Measurements from ENCODE around the gene KCND2.

Gene KCND2

GRCh38 chr7:120412139-120413050 lies 139.4 kb downstream of the KCND2 start:
- DNase-seq, result no peak

GRCh38 chr7:120413164-120413563 lies 140.2 kb downstream of the KCND2 start:
- DNase-seq, result no peak

- DNase-seq, result no peak
These were observed 144.4 kb downstream of the KCND2 start for GRCh38 chr7:120417244-120417979.

- no peak for DNase-seq
These were observed 148.2 kb downstream of the KCND2 start for GRCh38 chr7:120421151-120421651.

GRCh38 chr7:120431016-120431415 lies 158.0 kb downstream of the KCND2 start:
- no peak for DNase-seq

- no peak for DNase-seq
These were observed 163.6 kb downstream of the KCND2 start for GRCh38 chr7:120436487-120437060.

GRCh38 chr7:120441850-120442249 lies 168.9 kb downstream of the KCND2 start:
- no peak for DNase-seq

- no peak for DNase-seq
These were observed 169.9 kb downstream of the KCND2 start for GRCh38 chr7:120442838-120443237.

GRCh38 chr7:120444650-120445049 lies 171.7 kb downstream of the KCND2 start:
- no peak for DNase-seq

- DNase-seq, result no peak
These were observed 172.3 kb downstream of the KCND2 start for GRCh38 chr7:120445276-120445675.

- DNase-seq, result no peak
These were observed 179.7 kb downstream of the KCND2 start for GRCh38 chr7:120452665-120453064.

- DNase-seq, result no peak
These were observed 183.7 kb downstream of the KCND2 start for GRCh38 chr7:120456699-120457098.

- DNase-seq, result no peak
These were observed 188.0 kb downstream of the KCND2 start for GRCh38 chr7:120460949-120461348.

GRCh38 chr7:120462991-120463390 lies 190.0 kb downstream of the KCND2 start:
- no peak for DNase-seq

GRCh38 chr7:120464104-120464503 lies 191.1 kb downstream of the KCND2 start:
- no peak for DNase-seq

GRCh38 chr7:120467676-120468075 lies 194.7 kb downstream of the KCND2 start:
- no peak for DNase-seq

- DNase-seq, result no peak
These were observed 195.6 kb downstream of the KCND2 start for GRCh38 chr7:120468611-120469010.

GRCh38 chr7:120472892-120473291 lies 199.9 kb downstream of the KCND2 start:
- no peak for DNase-seq

GRCh38 chr7:120473352-120473751 lies 200.4 kb downstream of the KCND2 start:
- DNase-seq, result no peak

GRCh38 chr7:120475994-120476393 lies 203.0 kb downstream of the KCND2 start:
- no peak for DNase-seq

- DNase-seq, result no peak
These were observed 207.5 kb downstream of the KCND2 start for GRCh38 chr7:120480472-120480871.

- no peak for DNase-seq
These were observed 208.0 kb downstream of the KCND2 start for GRCh38 chr7:120480930-120481329.

GRCh38 chr7:120486164-120486563 lies 213.2 kb downstream of the KCND2 start:
- DNase-seq, result no peak

GRCh38 chr7:120502132-120502531 lies 229.2 kb downstream of the KCND2 start:
- no peak for DNase-seq

Data from SIG-M5 (cell line).